LNCaP clone FGC (cell line): ENCODE data around the gene WNK4.
A peak's percentile ranks its signal among the peaks of the same experiment; 100 is the strongest.

Experiments
- DNase-seq: peaks from one replicate; pipeline ENCODE4 v3.0.0-alpha.2; 2011; ENCODE audit warnings: low read depth
- H3K4me3 ChIP-seq: 2 replicates; pipeline ENCODE4 v1.5.1; 2011; ENCODE audit warnings: mild to moderate bottlenecking, low read depth, low read length, control low read depth
- CTCF ChIP-seq: IDR thresholded peaks from 2 replicates; pipeline ENCODE4 v1.5.1; 2012; ENCODE audit warnings: mild to moderate bottlenecking; ENCODE audit not compliant: control insufficient read depth, insufficient read depth; ENCODE audit errors: extremely low read depth

WNK4 gene

GRCh38 chr17:42827472-42827871, 47.1 kb downstream of the WNK4 start:
- DNase-seq, result no peak
- no peak overlapping the region for H3K4me3 ChIP-seq
- no peak for TF ChIP-seq CTCF

- H3K4me3 ChIP-seq, result no peak overlapping the region
- no peak for TF ChIP-seq CTCF
- DNase-seq, result no peak
Observed at GRCh38 chr17:42830971-42831370, 50.6 kb downstream of the WNK4 start.

- DNase-seq, result no peak
- TF ChIP-seq CTCF, result no peak
- peak overlapping the region; percentile 74 for H3K4me3 ChIP-seq
Observed at GRCh38 chr17:42832213-42832933, 52.0 kb downstream of the WNK4 start.

GRCh38 chr17:42832934-42833766, 52.7 kb downstream of the WNK4 start, which contains the start of gene PSME3:
Gene PSME3, plus strand, starts transcription at chr17:42833397. Its CDS starts 235 bp downstream, at chr17:42833632.
- TF ChIP-seq CTCF, result no peak
- H3K4me3 ChIP-seq, result peak within 1 kb of the TSS; percentile 74
- DNase-seq, result peak; percentile 54

GRCh38 chr17:42833767-42834422, 53.5 kb downstream of the WNK4 start:
- no peak for DNase-seq
- no peak for TF ChIP-seq CTCF
- peak overlapping the region; percentile 74 for H3K4me3 ChIP-seq

- H3K4me3 ChIP-seq, result no peak overlapping the region
- no peak for DNase-seq
Observed at GRCh38 chr17:42835732-42836131, 55.3 kb downstream of the WNK4 start.

More at GRCh38 chr17:42835732-42836131, 55.3 kb downstream of the WNK4 start:
- no peak for TF ChIP-seq CTCF
